Activated CD4-positive, alpha-beta T cell treated with anti-CD3 and anti-CD28 coated beads, Interleukin-2, amount 50 U/mL, for 1 hour (primary cell): ENCODE measurements around the gene OR7A5.
"Not testable (repeated sequence)": the region's sequence is repeated elsewhere in the genome, so short reads cannot be mapped to it uniquely, and the experiment has no call there.

Experiments
- DNase-seq: peaks from one replicate; pipeline ENCODE4 v3.0.0-alpha.2; 2020

The OR7A5 gene

DNA sequence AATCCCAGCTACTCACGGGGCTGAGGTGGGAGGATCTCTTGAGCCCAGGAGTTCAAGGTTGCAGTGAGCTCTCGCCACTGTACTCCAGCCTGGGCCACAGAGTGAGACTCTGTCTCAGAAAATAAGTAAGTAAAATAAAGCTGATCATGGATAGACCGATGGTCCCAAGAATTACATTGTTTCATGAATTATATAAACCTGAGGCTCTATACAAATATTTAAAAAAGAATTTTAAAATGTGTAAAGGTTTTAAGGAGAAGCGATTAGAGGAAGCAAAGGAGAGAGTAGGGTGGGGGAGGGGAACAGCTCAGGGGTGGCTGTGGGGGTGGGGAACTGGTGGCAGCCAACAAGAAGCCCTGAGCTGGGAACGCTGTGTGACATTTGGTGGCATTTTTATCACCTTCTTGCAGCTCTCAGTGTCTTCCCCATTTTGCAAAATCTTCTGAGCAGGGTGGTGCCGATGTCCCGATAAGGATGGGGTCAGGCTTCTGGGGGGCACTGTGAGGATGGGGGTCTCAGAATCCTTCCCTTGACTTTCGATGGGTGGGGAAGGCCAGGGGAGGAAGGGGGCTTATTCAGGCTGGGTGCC, 51.5 kb downstream of the OR7A5 start:
- not testable (repeated sequence) for DNase-seq

DNA sequence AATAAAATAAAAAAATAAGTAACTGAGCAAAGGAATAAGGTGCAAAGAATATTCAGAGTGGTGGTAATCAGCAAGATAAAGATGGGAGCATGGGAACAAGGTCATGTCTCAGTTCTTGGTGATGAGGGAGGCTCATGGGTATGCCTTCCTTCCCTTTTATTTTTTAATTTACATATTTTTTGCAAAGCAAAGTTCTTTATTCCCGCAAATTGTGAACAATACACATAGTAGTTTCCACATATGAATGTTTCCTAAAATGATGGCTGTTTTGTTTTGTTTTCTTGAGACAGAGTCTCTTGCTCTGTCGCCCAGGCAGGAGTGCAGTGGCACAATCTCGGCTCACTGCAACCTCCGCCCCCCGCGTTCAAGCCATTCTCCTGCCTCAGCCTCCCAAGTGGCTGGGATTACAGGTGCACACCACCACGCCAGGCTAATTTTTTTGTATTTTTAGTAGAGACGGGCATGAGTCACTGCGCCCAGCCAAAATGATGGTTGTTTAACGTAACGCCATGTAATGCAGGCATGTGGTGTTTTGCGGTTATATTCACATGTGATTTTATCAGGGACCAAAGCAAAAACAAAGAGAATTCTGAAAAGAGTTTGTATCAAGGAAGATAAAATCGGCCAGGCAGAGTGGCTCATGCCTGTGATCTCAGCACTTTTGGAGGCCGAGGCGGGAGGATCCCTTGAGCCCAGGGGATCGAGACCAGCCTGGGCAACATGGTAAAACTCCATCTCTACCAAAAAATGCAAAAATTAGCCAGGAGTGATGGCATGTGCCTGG, 52.2 kb downstream of the OR7A5 start:
- no peak for DNase-seq

GRCh38 chr19:14781713-14782536, 53.1 kb downstream of the OR7A5 start:
- DNase-seq = not testable (repeated sequence)

DNA sequence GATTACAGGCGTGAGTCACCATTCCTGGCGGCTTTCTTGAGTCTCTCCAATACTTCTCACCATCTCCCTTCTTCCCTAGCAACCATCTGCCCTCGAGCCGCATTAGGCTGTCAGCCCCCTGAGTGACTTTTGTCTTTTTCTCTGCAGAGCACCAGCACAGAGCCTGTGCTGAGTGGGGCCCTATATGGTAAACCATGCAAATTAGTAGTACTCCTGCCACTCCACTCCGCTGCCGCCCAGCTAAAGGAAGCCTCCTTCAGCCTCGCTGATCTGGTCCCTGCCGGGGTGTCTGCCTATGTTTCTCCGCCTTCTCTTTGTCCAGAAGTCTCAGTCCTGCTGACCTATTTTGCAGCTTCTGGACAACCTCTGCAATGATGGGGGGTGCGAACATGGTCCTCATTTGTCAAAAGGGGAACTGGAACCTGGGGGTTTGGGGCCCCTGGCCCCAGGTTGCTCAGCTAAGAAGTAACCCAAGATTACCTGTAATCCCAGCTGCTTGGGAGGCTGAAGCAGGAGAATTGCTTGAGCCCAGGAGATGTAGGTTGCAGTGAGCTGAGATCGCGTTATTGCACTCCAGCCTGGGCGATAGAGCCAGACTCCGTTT, 54.3 kb downstream of the OR7A5 start:
- not testable (repeated sequence) for DNase-seq

- no peak for DNase-seq
Observed at GRCh38 chr19:14779151-14779550, 55.8 kb downstream of the OR7A5 start.

DNA sequence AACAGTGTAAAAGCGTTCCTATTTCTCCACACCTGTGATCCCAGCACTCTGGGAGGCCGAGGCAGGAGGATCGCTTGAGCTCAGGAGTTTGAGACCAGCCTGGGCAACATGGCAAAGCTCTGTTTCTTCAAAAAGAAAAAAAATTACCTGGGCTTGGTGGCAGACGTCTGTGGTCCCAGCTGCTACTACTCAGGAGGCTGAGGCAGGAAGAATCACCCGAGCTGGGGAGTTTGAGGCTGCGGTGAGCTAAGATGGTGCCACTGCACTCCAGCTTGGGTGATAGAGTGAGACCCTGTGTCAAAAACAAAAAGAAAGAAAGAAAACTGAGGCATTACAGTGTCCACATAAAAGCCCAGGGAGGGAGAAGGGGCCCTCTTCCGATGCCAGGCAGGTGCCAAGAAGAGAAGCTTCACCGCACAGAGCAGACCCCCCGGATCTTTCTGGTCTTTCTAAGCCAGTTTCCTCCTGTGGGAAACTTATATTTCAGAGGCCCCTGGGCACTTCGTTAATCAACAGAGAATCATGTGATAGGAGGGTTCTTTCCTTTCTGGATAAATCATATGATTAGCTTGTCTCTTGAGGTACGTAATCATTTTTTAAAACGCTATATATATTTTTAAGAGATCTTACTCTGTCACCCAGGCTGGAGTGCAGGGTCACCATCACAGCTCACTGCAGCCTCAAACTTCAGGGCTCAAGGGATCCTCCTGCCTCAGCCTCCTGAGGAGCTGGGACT, 56.7 kb downstream of the OR7A5 start, which contains the start of gene ADGRE2:
TSS of gene ADGRE2 (minus strand) at position 451 of the 736 bp plus-strand sequence. CDS start 1,804 bp downstream, outside the sequence.
- not testable (repeated sequence) for DNase-seq

DNA sequence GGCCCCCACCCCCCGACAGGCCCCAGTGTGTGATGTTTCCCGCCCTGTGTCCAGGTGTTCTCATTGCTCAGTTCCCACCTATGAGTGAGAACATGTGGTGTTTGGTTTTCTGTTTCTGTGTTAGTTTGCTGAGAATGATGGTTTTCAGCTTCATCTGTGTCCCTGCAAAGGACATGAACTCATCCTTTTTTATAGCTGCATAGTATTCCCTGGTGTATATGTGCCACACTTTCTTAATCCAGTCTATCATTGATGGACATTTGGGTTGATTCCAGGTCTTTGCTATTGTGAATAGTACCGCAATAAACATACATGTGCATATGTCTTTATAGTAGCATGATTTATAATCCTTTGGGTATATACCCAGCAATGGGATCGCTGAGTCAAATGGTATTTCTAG, 57.3 kb downstream of the OR7A5 start:
- DNase-seq = not testable (repeated sequence)
